ENCODE data around the gene COPS8. TPM values are rescaled to one million over a fixed set of nuclear protein-coding genes. Genes with fewer than 3 reads are reported as not detected.

The COPS8 gene
- total RNA-seq, 1 experiment from 2014 or later: 249 TPM

- ChIA-PET CTCF (interaction anchor here (0.6 to 1.5 kb wide), 7 partner anchors 10 to 729 kb away, joined by 3 to 6 read pairs (median 3); no protein-coding TSS in a partner anchor), POLR2A (interaction anchor here (3.2 kb wide), 1 partner anchor 13 kb away, joined by 29 read pairs; the partner anchor contains the start of gene COPS8)
- Mint-ChIP-seq H3K9me3 (ENCODE audit: unreplicated experiment) (no peaks in the 10 kb centered on the region), H3K27me3 (ENCODE audit: insufficient read depth, unreplicated experiment) (no peaks in the 10 kb centered on the region), H3K4me1 (ENCODE audit: insufficient read depth, unreplicated experiment) (peaks cover 8% of the 10 kb centered on the region), H3K4me3 (ENCODE audit: unreplicated experiment) (no peak overlapping the region), H3K27ac (ENCODE audit: low read depth, unreplicated experiment) (no peak overlapping the region), H3K36me3 (ENCODE audit: insufficient read depth, unreplicated experiment) (no peaks in the 10 kb centered on the region)
- peak; percentile 91 for TF ChIP-seq CTCF (IDR thresholded peaks at IDR 0.05; ENCODE audit: unreplicated experiment)
- intact Hi-C loops (cut with micrococcal nuclease): loop anchor here (1.0 kb wide), 1 partner anchor 729 kb away; no protein-coding TSS in a partner anchor
- DNase-seq (ENCODE audit: unreplicated experiment): peak; percentile 59
- BruUV-seq (replicated peaks): no TSS peak
Observed at GRCh38 chr2:237072067-237072931, 13.4 kb upstream of the COPS8 start.

- DNase-seq (ENCODE audit: unreplicated experiment): no peak
- intact Hi-C loops (cut with micrococcal nuclease): no loop called here
- CTCF ChIA-PET: interaction anchor here (0.6 to 1.5 kb wide), 6 partner anchors 11 to 731 kb away, joined by 3 to 6 read pairs (median 3); no protein-coding TSS in a partner anchor
- TF ChIP-seq CTCF (IDR thresholded peaks at IDR 0.05; ENCODE audit: unreplicated experiment): no peak
- Mint-ChIP-seq H3K36me3 (ENCODE audit: insufficient read depth, unreplicated experiment) (no peaks in the 10 kb centered on the region), H3K27me3 (ENCODE audit: insufficient read depth, unreplicated experiment) (no peaks in the 10 kb centered on the region), H3K9me3 (ENCODE audit: unreplicated experiment) (no peaks in the 10 kb centered on the region), H3K27ac (ENCODE audit: low read depth, unreplicated experiment) (peak overlapping the region; percentile 8), H3K4me1 (ENCODE audit: insufficient read depth, unreplicated experiment) (peaks cover 8% of the 10 kb centered on the region), H3K4me3 (ENCODE audit: unreplicated experiment) (no peak overlapping the region)
- no TSS peak for BruUV-seq (replicated peaks)
- POLR2A ChIA-PET: interaction anchor here (3.2 kb wide), 1 partner anchor 12 kb away, joined by 29 read pairs; the partner anchor contains the start of gene COPS8
Observed at GRCh38 chr2:237073552-237073951, 12.1 kb upstream of the COPS8 start.

DNA sequence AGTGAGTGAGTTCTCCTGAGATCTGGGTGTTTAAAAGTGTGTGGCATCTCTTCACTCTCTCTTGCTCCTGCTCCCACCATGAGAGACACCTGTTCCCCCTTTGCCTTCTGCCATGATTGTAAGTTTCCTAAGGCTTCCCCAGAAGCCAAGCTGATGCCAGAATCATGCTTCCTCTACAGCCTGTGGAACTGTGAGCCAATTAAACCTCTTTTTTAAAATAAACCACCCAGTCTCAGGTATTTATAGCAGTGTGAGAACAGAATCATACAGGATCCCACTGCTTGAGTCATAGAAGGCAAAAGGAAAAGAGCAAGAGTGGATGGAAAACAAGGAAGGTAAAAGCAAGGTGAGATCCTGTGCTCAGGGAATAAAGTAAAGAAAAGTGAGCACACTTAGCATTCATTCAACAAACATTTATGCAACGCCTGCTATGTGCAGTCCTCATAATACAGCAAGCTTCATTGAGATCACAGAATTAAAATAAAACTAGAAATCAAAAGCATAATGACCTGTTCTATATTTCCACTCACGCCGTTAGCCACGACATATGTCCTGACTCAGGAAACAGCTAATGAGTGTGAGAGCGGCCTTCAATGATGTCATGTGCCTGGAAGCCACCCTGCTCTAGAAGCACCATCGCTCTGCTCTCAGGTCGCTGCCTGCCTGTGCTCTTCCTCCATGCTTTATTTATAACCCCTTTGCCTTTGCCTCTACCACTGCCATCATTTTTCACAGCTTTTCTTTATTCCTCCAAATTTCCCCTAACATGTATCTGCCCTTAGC is 11.3 kb upstream of the COPS8 start:
- H3K9me3 Mint-ChIP-seq (ENCODE audit: unreplicated experiment): no peaks in the 10 kb centered on the region
- no peak for TF ChIP-seq CTCF (IDR thresholded peaks at IDR 0.05; ENCODE audit: unreplicated experiment)
- H3K4me1 Mint-ChIP-seq (ENCODE audit: insufficient read depth, unreplicated experiment): peaks cover 8% of the 10 kb centered on the region
- H3K36me3 Mint-ChIP-seq (ENCODE audit: insufficient read depth, unreplicated experiment): no peaks in the 10 kb centered on the region
- H3K4me3 Mint-ChIP-seq (ENCODE audit: unreplicated experiment): no peak overlapping the region
- no peak overlapping the region for H3K27ac Mint-ChIP-seq (ENCODE audit: low read depth, unreplicated experiment)
- intact Hi-C loops (cut with micrococcal nuclease): no loop called here
- no peak for DNase-seq (ENCODE audit: unreplicated experiment)
- no peaks in the 10 kb centered on the region for H3K27me3 Mint-ChIP-seq (ENCODE audit: insufficient read depth, unreplicated experiment)
- BruUV-seq (replicated peaks): no TSS peak
- ChIA-PET POLR2A (interaction anchor here (0.7 to 3.2 kb wide), 6 partner anchors 11 to 725 kb away, joined by 3 to 29 read pairs (median 3); partner anchors contain the start of gene COPS8), CTCF (interaction anchor here (1.1 to 1.2 kb wide), 3 partner anchors 11 to 731 kb away, joined by 4 to 8 read pairs (median 6); partner anchors contain the start of gene COPS8)

Data from MCF 10A (cell line).